B cell (primary cell): Measurements from ENCODE around the gene NEAT1. TPM values are rescaled to one million over a fixed set of nuclear protein-coding genes. Genes with fewer than 3 reads are reported as not detected.

Experiments used
- ATAC-seq: fragments of 200-7000 bp; cut with Tn5 transposase; one replicate; pipeline ENCODE4 v1.10.0; 2021; ENCODE audit warnings: low read depth, mild to moderate bottlenecking, moderate number of reproducible peaks, moderate library complexity
- CTCF ChIA-PET: fragments of 350-600 bp; sonication (Branson Sonifier 250); formaldehyde crosslinking; loops from one replicate; lab custom pipeline; 2021; ENCODE audit warnings: antibody characterized with exemption, inconsistent platforms; lab: Charles Lee
- POLR2A ChIA-PET: fragments of 350-600 bp; sonication (Branson Sonifier 250); formaldehyde crosslinking; loops from one replicate; lab custom pipeline; 2021; ENCODE audit warnings: antibody characterized with exemption; lab: Charles Lee
- DNase-seq: peaks from one replicate; pipeline ENCODE4 v3.0.0; 2013
- H2AFZ ChIP-seq: 2 replicates; pipeline ENCODE4 v1.6.1; 2012; ENCODE audit warnings: mild to moderate bottlenecking, low read depth, low read length; ENCODE audit not compliant: insufficient read depth, poor library complexity, severe bottlenecking
- H3K27ac ChIP-seq, 2 donors: 1 replicate in 1 of 2; 2 replicates in 1 of 2; pipeline ENCODE4 v1.5.1; 2012 to 2013; ENCODE audit warnings: low read length in 2 of 2, mild to moderate bottlenecking in 2 of 2, moderate library complexity in 1 of 2
- H3K27me3 ChIP-seq, 4 experiments: fragments of 200-600 bp in 1 of 4; sonication (generic) in 1 of 4; replicated peaks in 1 of 4; 1 replicate in 2 of 4; 2 replicates in 2 of 4; pipeline versions ENCODE4 v1.6.1 to v1.7.0; 2013 to 2016; ENCODE audit warnings: low read length in 3 of 4, mild to moderate bottlenecking in 2 of 4, mixed read lengths in 1 of 4, moderate library complexity in 1 of 4; ENCODE audit not compliant: insufficient read depth in 4 of 4, control insufficient read depth in 3 of 4; ENCODE audit errors: control extremely low read depth in 1 of 4
- H3K36me3 ChIP-seq, 2 experiments: replicated peaks in 1 of 2; 1 replicate in 1 of 2; 2 replicates in 1 of 2; pipeline versions ENCODE4 v1.6.1 to v1.7.1; 2013; ENCODE audit warnings: low read length in 1 of 2; ENCODE audit not compliant: insufficient read depth in 2 of 2, control insufficient read depth in 1 of 2; ENCODE audit errors: control extremely low read depth in 1 of 2, extremely low read depth in 1 of 2
- H3K4me1 ChIP-seq, 2 donors: fragments of 200-600 bp in 1 of 2; sonication (generic) in 1 of 2; 1 replicate in 1 of 2; 2 replicates in 1 of 2; pipeline versions ENCODE4 v1.5.1 to v1.6.1; 2013 to 2017; ENCODE audit warnings: low read length in 2 of 2; ENCODE audit not compliant: control insufficient read depth in 2 of 2, insufficient read depth in 2 of 2
- H3K4me2 ChIP-seq: replicated peaks from 2 replicates; pipeline ENCODE3; 2012; ENCODE audit warnings: mild to moderate bottlenecking, low read depth, low read length; ENCODE audit not compliant: poor library complexity, severe bottlenecking
- H3K4me3 ChIP-seq, 5 experiments: fragments of 200-600 bp in 1 of 5; sonication (generic) in 1 of 5; 1 replicate in 3 of 5; 2 replicates in 2 of 5; pipeline versions ENCODE4 v1.5.1 to v1.7.0; 2011 to 2016; ENCODE audit warnings: low read length in 4 of 5, mild to moderate bottlenecking in 4 of 5, low read depth in 2 of 5, control low read depth in 1 of 5, moderate library complexity in 1 of 5; ENCODE audit not compliant: insufficient read depth in 1 of 5; ENCODE audit errors: control extremely low read depth in 1 of 5, extremely low read depth in 1 of 5
- H3K79me2 ChIP-seq: fragments of 200-600 bp; sonication (generic); one replicate; pipeline ENCODE4 v1.6.0; 2016; ENCODE audit warnings: low read length; ENCODE audit not compliant: control insufficient read depth, insufficient read depth
- H3K9ac ChIP-seq: fragments of 200-600 bp; sonication (generic); 2 replicates; pipeline ENCODE4 v1.6.1; 2017; ENCODE audit warnings: mild to moderate bottlenecking, low read length, moderate library complexity
- H3K9me3 ChIP-seq, 3 donors: one replicate each; pipeline versions ENCODE4 v1.6.1 to v1.7.1; 2013; ENCODE audit warnings: low read length in 2 of 3; ENCODE audit not compliant: control insufficient read depth in 2 of 3, insufficient read depth in 1 of 3; ENCODE audit errors: control extremely low read depth in 1 of 3
- H4K20me1 ChIP-seq: 2 replicates; pipeline ENCODE4 v1.6.0; 2012; ENCODE audit warnings: mild to moderate bottlenecking, low read length; ENCODE audit not compliant: insufficient read depth, control insufficient read depth, poor library complexity, severe bottlenecking
- H3K27ac Mint-ChIP-seq: one replicate; pipeline ENCODE4 v1.8.0; 2021; ENCODE audit warnings: mixed read lengths
- H3K27me3 Mint-ChIP-seq: one replicate; pipeline ENCODE4 v1.8.0; 2021; ENCODE audit warnings: mixed read lengths
- H3K4me1 Mint-ChIP-seq: one replicate; pipeline ENCODE4 v1.8.0; 2021; ENCODE audit warnings: mixed read lengths
- H3K4me3 Mint-ChIP-seq: one replicate; pipeline ENCODE4 v1.8.0; 2021; ENCODE audit warnings: mixed read lengths
- H3K9me3 Mint-ChIP-seq: one replicate; pipeline ENCODE4 v1.8.0; 2022; ENCODE audit warnings: mixed read lengths; ENCODE audit not compliant: insufficient read depth
- EZH2 ChIP-seq: IDR thresholded peaks from 2 replicates; pipeline ENCODE4 v1.6.1; 2012; ENCODE audit warnings: borderline replicate concordance, low read depth, mild to moderate bottlenecking, moderate library complexity, low read length; ENCODE audit not compliant: insufficient read depth, poor library complexity, severe bottlenecking
- WGBS: methylation state at CpG from one replicate; pipeline ENCODE4 v1.1.5; 2013; ENCODE audit warnings: missing lambda C conversion rate; ENCODE audit not compliant: insufficient coverage; 5-methylcytosine and 5-hydroxymethylcytosine counted together
- intact Hi-C: fragments of 100-400 bp; cut with micrococcal nuclease; formaldehyde crosslinking; loops from one replicate; pipeline ENCODE4 v1.10.0; 2022
- polyA plus RNA-seq: library from polyadenylated mRNA; depleted of rRNA; stranded (reverse); fragments of >200 nt; gene quantifications from 2 replicates; pipeline ENCODE4 v1.2.3, GENCODE V29; 2012
- total RNA-seq, 2 donors: library from RNA; stranded (reverse); fragments of 120-200 nt in 1 of 2; gene quantifications; 1 replicate in 1 of 2; 2 replicates in 1 of 2; pipeline versions ENCODE4 v1.2.3 to v1.2.4, GENCODE V29; 2013 to 2022
- TF ChIP-seq, protein P1 (sequence below): fragments of 200-600 bp; IDR thresholded peaks from one replicate; pipeline ENCODE4 v1.8.0; 2022; ENCODE audit warnings: antibody characterized with exemption, mild to moderate bottlenecking

NEAT1 gene
- total and polyA plus RNA-seq, 2 donors (not counting 1 experiment from before 2014, with no cell fraction given): 66.7 to 1,642 TPM

DNA sequence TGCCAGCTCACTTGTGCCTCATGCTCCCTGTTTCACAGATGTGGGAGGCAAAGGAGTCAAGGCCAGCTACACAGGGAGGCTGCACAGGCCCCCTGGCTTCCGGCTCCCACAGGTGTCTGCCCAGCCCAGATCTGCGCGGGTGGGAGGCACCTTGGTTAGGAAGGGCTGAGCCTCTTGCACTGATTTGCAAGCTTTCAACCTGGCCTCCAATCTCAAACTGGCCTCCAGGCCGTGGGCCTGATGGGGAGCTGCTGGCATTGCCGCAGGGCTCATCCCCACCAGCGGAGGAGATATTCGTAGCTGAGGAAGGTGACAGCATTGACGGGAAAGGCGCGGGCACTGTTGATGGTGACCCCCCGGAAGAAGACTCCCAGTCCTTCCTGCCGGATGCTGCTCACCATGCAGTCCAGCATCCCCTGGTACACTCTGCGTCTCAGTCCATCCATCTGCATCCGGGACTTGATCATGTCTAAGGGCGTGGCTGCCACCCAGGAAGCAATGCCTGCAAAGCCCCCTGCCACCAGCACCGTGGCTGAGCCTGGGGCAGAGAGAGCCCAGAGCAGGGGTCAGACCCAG lies 46.4 kb upstream of the NEAT1 start:
- ATAC-seq (no peak), DNase-seq (no peak)
- H3K27me3 ChIP-seq: no peaks in the 10 kb centered on the region
- H3K4me3 Mint-ChIP-seq: no peak overlapping the region
- no peak overlapping the region for H3K27ac ChIP-seq
- H3K9me3 ChIP-seq: no peaks in the 10 kb centered on the region
- peaks cover 22% of the 10 kb centered on the region for H3K4me1 Mint-ChIP-seq
- no peak overlapping the region for H3K4me3 ChIP-seq
- no peak overlapping the region for H3K9ac ChIP-seq
- CTCF ChIA-PET: interaction anchor here (3.0 kb wide), 1 partner anchor 134 kb away, joined by 19 read pairs; no protein-coding TSS in a partner anchor
- no peaks in the 10 kb centered on the region for H4K20me1 ChIP-seq
- peaks cover 39% of the 10 kb centered on the region for H3K79me2 ChIP-seq
- no peaks in the 10 kb centered on the region for H3K27me3 Mint-ChIP-seq
- H3K4me1 ChIP-seq: peaks cover 17 to 37% of the 10 kb centered on the region in 2 donors
- H2AFZ ChIP-seq: no peak overlapping the region
- intact Hi-C loops: no loop called here
- no peaks in the 10 kb centered on the region for H3K9me3 Mint-ChIP-seq
- peak overlapping the region; percentile 53 for H3K27ac Mint-ChIP-seq
- H3K36me3 ChIP-seq: peaks cover 2 to 15% of the 10 kb centered on the region in 2 experiments
- POLR2A ChIA-PET: interaction anchor here (0.6 to 0.7 kb wide), 3 partner anchors 90 to 1241 kb away, joined by 3 to 6 read pairs (median 6); no protein-coding TSS in a partner anchor
- WGBS: 99% methylated on average over 16 of the region's 16 CpGs
- H3K4me2 ChIP-seq: no peak overlapping the region
- TF ChIP-seq, protein P1, sequence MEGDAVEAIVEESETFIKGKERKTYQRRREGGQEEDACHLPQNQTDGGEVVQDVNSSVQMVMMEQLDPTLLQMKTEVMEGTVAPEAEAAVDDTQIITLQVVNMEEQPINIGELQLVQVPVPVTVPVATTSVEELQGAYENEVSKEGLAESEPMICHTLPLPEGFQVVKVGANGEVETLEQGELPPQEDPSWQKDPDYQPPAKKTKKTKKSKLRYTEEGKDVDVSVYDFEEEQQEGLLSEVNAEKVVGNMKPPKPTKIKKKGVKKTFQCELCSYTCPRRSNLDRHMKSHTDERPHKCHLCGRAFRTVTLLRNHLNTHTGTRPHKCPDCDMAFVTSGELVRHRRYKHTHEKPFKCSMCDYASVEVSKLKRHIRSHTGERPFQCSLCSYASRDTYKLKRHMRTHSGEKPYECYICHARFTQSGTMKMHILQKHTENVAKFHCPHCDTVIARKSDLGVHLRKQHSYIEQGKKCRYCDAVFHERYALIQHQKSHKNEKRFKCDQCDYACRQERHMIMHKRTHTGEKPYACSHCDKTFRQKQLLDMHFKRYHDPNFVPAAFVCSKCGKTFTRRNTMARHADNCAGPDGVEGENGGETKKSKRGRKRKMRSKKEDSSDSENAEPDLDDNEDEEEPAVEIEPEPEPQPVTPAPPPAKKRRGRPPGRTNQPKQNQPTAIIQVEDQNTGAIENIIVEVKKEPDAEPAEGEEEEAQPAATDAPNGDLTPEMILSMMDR: no peak
- no peak for TF ChIP-seq EZH2

DNA sequence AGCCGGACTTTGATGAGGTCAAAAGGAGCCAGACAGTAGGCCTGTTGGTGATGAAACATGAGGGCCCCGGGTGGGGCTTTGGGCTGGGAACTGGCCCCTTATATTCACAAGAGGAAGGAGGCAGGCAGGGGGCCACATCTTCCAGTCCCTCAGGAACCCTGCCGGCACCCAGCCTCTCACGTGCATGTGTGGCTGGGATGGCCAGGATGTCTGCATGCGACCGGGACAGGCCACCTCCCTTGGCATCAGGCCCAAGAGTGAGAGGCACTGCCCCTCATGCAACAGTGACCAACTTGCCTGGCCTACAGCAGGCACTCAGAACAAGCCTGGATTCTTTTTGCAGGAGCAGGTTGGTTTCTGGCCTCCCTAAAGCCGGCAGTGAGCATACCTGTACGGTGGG lies 45.6 kb upstream of the NEAT1 start:
- no peak for ATAC-seq
- CTCF ChIA-PET: interaction anchor here (1.9 to 12.5 kb wide), 3 partner anchors 41 to 127 kb away, joined by 6 to 252 read pairs (median 108); partner anchors contain the start of gene MALAT1
- H4K20me1 ChIP-seq: no peaks in the 10 kb centered on the region
- H3K27ac ChIP-seq: peak overlapping the region in 1 of 2 donors; percentile 38
- H3K36me3 ChIP-seq: peaks cover 2 to 15% of the 10 kb centered on the region in 2 experiments
- TF ChIP-seq EZH2: no peak
- TF ChIP-seq, protein P1: no peak
- POLR2A ChIA-PET: interaction anchor here (1.5 to 7.2 kb wide), 2 partner anchors 13 to 44 kb away, joined by 5 to 107 read pairs; partner anchors contain the start of gene NEAT1
- no peaks in the 10 kb centered on the region for H3K9me3 Mint-ChIP-seq
- no peak for DNase-seq
- H3K27me3 Mint-ChIP-seq: no peaks in the 10 kb centered on the region
- H3K9ac ChIP-seq: no peak overlapping the region
- intact Hi-C loops: no loop called here
- H3K27me3 ChIP-seq: no peaks in the 10 kb centered on the region
- H3K4me1 Mint-ChIP-seq: peaks cover 28% of the 10 kb centered on the region
- no peak overlapping the region for H3K4me3 ChIP-seq
- no peaks in the 10 kb centered on the region for H3K9me3 ChIP-seq
- WGBS: 96% methylated on average over 8 of the region's 8 CpGs
- H3K27ac Mint-ChIP-seq: peak overlapping the region; percentile 83
- H3K4me2 ChIP-seq: no peak overlapping the region
- H3K79me2 ChIP-seq: peaks cover 46% of the 10 kb centered on the region
- no peak overlapping the region for H2AFZ ChIP-seq
- H3K4me3 Mint-ChIP-seq: no peak overlapping the region
- H3K4me1 ChIP-seq: peaks cover 22 to 45% of the 10 kb centered on the region in 2 donors
